Lung (tissue), 12 donors: ENCODE measurements around the gene ASGR1. TPM values are rescaled to one million over a fixed set of nuclear protein-coding genes. Genes with fewer than 3 reads are reported as not detected.
A peak's percentile ranks its signal among the peaks of the same experiment; 100 is the strongest.
"Not testable (repeated sequence)": the region's sequence is repeated elsewhere in the genome, so short reads cannot be mapped to it uniquely, and the experiment has no call there.

ENCODE experiments used
- ATAC-seq: fragments of 200-7000 bp; cut with Tn5 transposase; one replicate; pipeline ENCODE4 v1.9.1; 2020; ENCODE audit warnings: moderate number of reproducible peaks; ENCODE audit not compliant: insufficient read depth, low FRiP score
- DNase-seq, 3 donors: peaks; one replicate each; pipeline ENCODE4 v3.0.0-alpha.2; 2013 to 2017
- H3K27ac ChIP-seq, 2 donors: one replicate each; pipeline ENCODE4 v1.5.1; 2013; ENCODE audit warnings: mild to moderate bottlenecking in 2 of 2, moderate library complexity in 2 of 2, control low read depth in 1 of 2, inconsistent platforms in 1 of 2, low read depth in 1 of 2, low read length in 1 of 2
- H3K27me3 ChIP-seq, 3 donors: one replicate each; pipeline ENCODE4 v1.5.1; 2013; ENCODE audit warnings: low read length in 2 of 3; ENCODE audit not compliant: control insufficient read depth in 3 of 3, insufficient read depth in 3 of 3
- H3K36me3 ChIP-seq, 4 donors: one replicate each; pipeline ENCODE4 v1.5.1; 2013; ENCODE audit warnings: low read length in 4 of 4, mild to moderate bottlenecking in 1 of 4, moderate library complexity in 1 of 4; ENCODE audit not compliant: control insufficient read depth in 4 of 4, insufficient read depth in 4 of 4
- H3K4me1 ChIP-seq, 5 donors: one replicate each; pipeline ENCODE4 v1.5.1; 2013; ENCODE audit warnings: low read length in 5 of 5, mild to moderate bottlenecking in 2 of 5, moderate library complexity in 1 of 5; ENCODE audit not compliant: control insufficient read depth in 5 of 5, insufficient read depth in 5 of 5
- H3K4me3 ChIP-seq: one replicate; pipeline ENCODE4 v1.5.1; 2013; ENCODE audit warnings: mild to moderate bottlenecking, control low read depth, moderate library complexity
- H3K9ac ChIP-seq, 2 donors: one replicate each; pipeline ENCODE4 v1.5.1; 2013; ENCODE audit warnings: low read length in 2 of 2, control low read depth in 1 of 2; ENCODE audit not compliant: insufficient read depth in 1 of 2
- H3K9me3 ChIP-seq, 4 donors: one replicate each; pipeline ENCODE4 v1.5.1; 2013; ENCODE audit warnings: low read length in 3 of 4, mild to moderate bottlenecking in 1 of 4, moderate library complexity in 1 of 4; ENCODE audit not compliant: control insufficient read depth in 4 of 4, insufficient read depth in 3 of 4
- CTCF ChIP-seq: IDR thresholded peaks from 2 replicates; pipeline ENCODE4 v1.5.1; 2012; ENCODE audit warnings: mild to moderate bottlenecking; ENCODE audit errors: control extremely low read depth, extremely low read depth
- WGBS, 2 donors: extraction: QIAGEN DNeasy Blood & Tissue Kit; methylation state at CpG; one replicate each; pipeline ENCODE4 v1.1.7; 2013; 5-methylcytosine and 5-hydroxymethylcytosine counted together
- polyA plus RNA-seq, 2 donors: library from polyadenylated mRNA; stranded (reverse); fragments of 200-250 nt; gene quantifications; one replicate each; pipeline ENCODE4 v1.2.1, GENCODE V29; 2013
- total RNA-seq, 2 donors: library from RNA; depleted of rRNA in 1 of 2; stranded (reverse); fragments of >200 nt in 1 of 2; gene quantifications; one replicate each; pipeline ENCODE4 v1.2.1, GENCODE V29; 2014 to 2021
- donor health status: control.
- donor health status: control.
- donor health status: Bipolar disorder and iron deficiency.
- donor health status: healthy.
- donor health status: DM: yes; HTN: yes; CAD: no.

The ASGR1 gene
- total and polyA plus RNA-seq, 4 donors = 5.9 to 11.2 (median 6.5) TPM

- TF ChIP-seq CTCF = peak; percentile 13
- Histone ChIP-seq H3K4me3 (peak overlapping the region; percentile 8), H3K9ac (no peak overlapping the region), H3K27me3 (no peaks in the 10 kb centered on the region), H3K4me1 (peaks cover 0 to 15% (median 8%) of the 10 kb centered on the region in 5 donors), H3K9me3 (peaks cover 0 to 3% (median 0%) of the 10 kb centered on the region in 4 donors), H3K36me3 (no peaks in the 10 kb centered on the region), H3K27ac (peak overlapping the region in 1 of 2 donors; percentile 44)
- DNase-seq (peak; percentile 59 to 75 (median 70)), ATAC-seq (peak; percentile 42)
- WGBS, 2 donors = 49 to 55% methylated on average over 63 to 69 of the region's 69 CpGs
These were observed 5.2 kb downstream of the ASGR1 start for GRCh38 chr17:7173687-7174602.

- 92 to 95% methylated on average over 18 of the region's 18 CpGs for WGBS, 2 donors
- H3K4me3 ChIP-seq, H3K9me3 ChIP-seq, H3K36me3 ChIP-seq, H3K27me3 ChIP-seq, DNase-seq, H3K9ac ChIP-seq, ATAC-seq, H3K27ac ChIP-seq: not testable (repeated sequence)
- H3K4me1 ChIP-seq = peaks cover 0 to 12% (median 7%) of the 10 kb centered on the region in 5 donors
These were observed 6.5 kb downstream of the ASGR1 start for GRCh38 chr17:7172522-7173191.

GRCh38 chr17:7169565-7169908 lies 9.6 kb downstream of the ASGR1 start:
- not testable (repeated sequence) for H3K9ac ChIP-seq, H3K9me3 ChIP-seq, ATAC-seq, H3K4me3 ChIP-seq, H3K27ac ChIP-seq, DNase-seq, H3K27me3 ChIP-seq, H3K36me3 ChIP-seq, H3K4me1 ChIP-seq
- WGBS, 2 donors = 96 to 97% methylated on average over 7 of the region's 7 CpGs

GRCh38 chr17:7168841-7169564 lies 10.2 kb downstream of the ASGR1 start:
- H3K36me3 ChIP-seq, H3K4me1 ChIP-seq, DNase-seq, H3K9ac ChIP-seq, H3K4me3 ChIP-seq, H3K27me3 ChIP-seq, H3K9me3 ChIP-seq, ATAC-seq: not testable (repeated sequence)
- H3K27ac ChIP-seq = peak overlapping the region in 1 of 2 donors; percentile 22
- WGBS, 2 donors = 85 to 92% methylated on average over 10 of the region's 10 CpGs
